ENCODE data around the gene GALNT2. TPM values are rescaled to one million over a fixed set of nuclear protein-coding genes. Genes with fewer than 3 reads are reported as not detected.

Gene GALNT2
- total and polyA plus RNA-seq, 9 donors: 38.6 to 142 (median 83.7) TPM

GRCh38 chr1:230152999-230153398 is 86.0 kb downstream of the GALNT2 start:
- H3K4me3 ChIP-seq: no peak overlapping the region
- H3K4me1 ChIP-seq (ENCODE audit: insufficient read depth): peaks cover 15% of the 10 kb centered on the region
- no peaks in the 10 kb centered on the region for H3K27me3 ChIP-seq
- H3K36me3 ChIP-seq: no peaks in the 10 kb centered on the region
- 94 to 97% (median 94%) methylated on average over 6 of the region's 6 CpGs for WGBS, 3 donors
- no peaks in the 10 kb centered on the region for H3K9me3 ChIP-seq
- no peak overlapping the region for H3K27ac ChIP-seq
- no peak for DNase-seq
- intact Hi-C loops (cut with DNase I): no loop called here
- TF ChIP-seq, protein P1, sequence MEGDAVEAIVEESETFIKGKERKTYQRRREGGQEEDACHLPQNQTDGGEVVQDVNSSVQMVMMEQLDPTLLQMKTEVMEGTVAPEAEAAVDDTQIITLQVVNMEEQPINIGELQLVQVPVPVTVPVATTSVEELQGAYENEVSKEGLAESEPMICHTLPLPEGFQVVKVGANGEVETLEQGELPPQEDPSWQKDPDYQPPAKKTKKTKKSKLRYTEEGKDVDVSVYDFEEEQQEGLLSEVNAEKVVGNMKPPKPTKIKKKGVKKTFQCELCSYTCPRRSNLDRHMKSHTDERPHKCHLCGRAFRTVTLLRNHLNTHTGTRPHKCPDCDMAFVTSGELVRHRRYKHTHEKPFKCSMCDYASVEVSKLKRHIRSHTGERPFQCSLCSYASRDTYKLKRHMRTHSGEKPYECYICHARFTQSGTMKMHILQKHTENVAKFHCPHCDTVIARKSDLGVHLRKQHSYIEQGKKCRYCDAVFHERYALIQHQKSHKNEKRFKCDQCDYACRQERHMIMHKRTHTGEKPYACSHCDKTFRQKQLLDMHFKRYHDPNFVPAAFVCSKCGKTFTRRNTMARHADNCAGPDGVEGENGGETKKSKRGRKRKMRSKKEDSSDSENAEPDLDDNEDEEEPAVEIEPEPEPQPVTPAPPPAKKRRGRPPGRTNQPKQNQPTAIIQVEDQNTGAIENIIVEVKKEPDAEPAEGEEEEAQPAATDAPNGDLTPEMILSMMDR (IDR thresholded peaks at IDR 0.05): no peak
- TF ChIP-seq EP300 (IDR thresholded peaks at IDR 0.05) (no peak), POLR2A (IDR thresholded peaks at IDR 0.05) (no peak)

GRCh38 chr1:230153641-230154296 is 86.7 kb downstream of the GALNT2 start:
- TF ChIP-seq, protein P1 (IDR thresholded peaks at IDR 0.05): no peak
- TF ChIP-seq EP300 (IDR thresholded peaks at IDR 0.05) (no peak), POLR2A (IDR thresholded peaks at IDR 0.05) (no peak)
- no peak overlapping the region for H3K27ac ChIP-seq
- no peak for DNase-seq
- peaks cover 19% of the 10 kb centered on the region for H3K4me1 ChIP-seq (ENCODE audit: insufficient read depth)
- H3K36me3 ChIP-seq: no peaks in the 10 kb centered on the region
- whole genome bisulfite sequencing, 3 donors: 85 to 89% (median 85%) methylated on average over 11 of the region's 11 CpGs
- H3K9me3 ChIP-seq: no peaks in the 10 kb centered on the region
- no peak overlapping the region for H3K4me3 ChIP-seq
- H3K27me3 ChIP-seq: no peaks in the 10 kb centered on the region
- intact Hi-C loops (cut with DNase I): no loop called here

DNA sequence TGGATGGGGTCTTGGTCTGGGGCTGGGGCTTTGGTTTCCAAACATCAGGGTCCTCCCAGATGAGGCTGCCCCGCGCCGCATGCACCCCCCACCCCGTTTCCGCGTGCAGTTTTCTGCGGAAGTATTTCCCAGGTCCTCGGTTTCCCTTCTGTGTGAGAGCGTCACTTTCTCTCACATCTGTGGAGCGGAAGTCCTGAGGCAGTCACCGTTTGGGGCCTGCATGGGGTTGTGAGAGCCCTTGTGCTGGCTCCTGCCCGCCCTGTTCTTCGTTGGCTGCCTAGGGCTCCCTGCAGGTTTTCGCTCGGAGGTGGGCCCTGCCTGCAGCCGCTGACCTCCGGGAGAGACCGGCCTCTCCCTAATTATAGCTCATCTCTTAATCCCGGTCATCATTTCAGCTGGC is 88.0 kb downstream of the GALNT2 start:
- WGBS, 3 donors: 84 to 87% (median 86%) methylated on average over 19 of the region's 19 CpGs
- Histone ChIP-seq H3K36me3 (no peaks in the 10 kb centered on the region), H3K27ac (no peak overlapping the region), H3K4me3 (no peak overlapping the region), H3K27me3 (no peaks in the 10 kb centered on the region), H3K4me1 (ENCODE audit: insufficient read depth) (peaks cover 25% of the 10 kb centered on the region), H3K9me3 (no peaks in the 10 kb centered on the region)
- intact Hi-C loops (cut with DNase I): no loop called here
- TF ChIP-seq, protein P1 (IDR thresholded peaks at IDR 0.05): no peak
- TF ChIP-seq EP300 (IDR thresholded peaks at IDR 0.05) (no peak), POLR2A (IDR thresholded peaks at IDR 0.05) (no peak)
- DNase-seq: no peak

DNA sequence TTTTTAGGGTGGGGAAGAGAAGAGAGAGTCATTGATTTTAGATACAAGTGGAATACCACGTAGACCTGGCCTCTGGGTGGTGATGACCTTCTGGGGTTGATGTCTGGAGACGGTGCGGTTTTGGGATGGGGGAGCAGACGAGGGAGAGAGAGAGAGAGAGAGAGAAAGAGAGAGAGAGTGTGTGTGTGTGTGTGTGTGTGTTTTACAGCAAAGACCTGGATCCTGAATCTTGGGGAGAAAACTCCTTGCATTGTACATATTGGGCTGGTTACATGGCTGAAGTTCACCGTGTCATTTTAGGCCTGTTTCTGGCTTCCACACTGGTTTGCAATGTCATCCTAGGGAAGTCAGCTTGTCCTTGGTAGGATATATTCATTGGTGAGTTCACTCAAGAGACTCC is 89.0 kb downstream of the GALNT2 start:
- Histone ChIP-seq H3K27ac (no peak overlapping the region), H3K36me3 (no peaks in the 10 kb centered on the region), H3K4me1 (ENCODE audit: insufficient read depth) (peaks cover 21% of the 10 kb centered on the region), H3K4me3 (no peak overlapping the region), H3K27me3 (no peaks in the 10 kb centered on the region), H3K9me3 (no peaks in the 10 kb centered on the region)
- TF ChIP-seq EP300 (IDR thresholded peaks at IDR 0.05) (no peak), POLR2A (IDR thresholded peaks at IDR 0.05) (no peak)
- TF ChIP-seq, protein P1 (IDR thresholded peaks at IDR 0.05): no peak
- no peak for DNase-seq
- intact Hi-C loops (cut with DNase I): no loop called here
- 83 to 92% (median 91%) methylated on average over 4 of the region's 5 CpGs for WGBS, 3 donors

All from ovary (tissue), 9 donors.